Measurements from ENCODE around the gene CD63.

DNA sequence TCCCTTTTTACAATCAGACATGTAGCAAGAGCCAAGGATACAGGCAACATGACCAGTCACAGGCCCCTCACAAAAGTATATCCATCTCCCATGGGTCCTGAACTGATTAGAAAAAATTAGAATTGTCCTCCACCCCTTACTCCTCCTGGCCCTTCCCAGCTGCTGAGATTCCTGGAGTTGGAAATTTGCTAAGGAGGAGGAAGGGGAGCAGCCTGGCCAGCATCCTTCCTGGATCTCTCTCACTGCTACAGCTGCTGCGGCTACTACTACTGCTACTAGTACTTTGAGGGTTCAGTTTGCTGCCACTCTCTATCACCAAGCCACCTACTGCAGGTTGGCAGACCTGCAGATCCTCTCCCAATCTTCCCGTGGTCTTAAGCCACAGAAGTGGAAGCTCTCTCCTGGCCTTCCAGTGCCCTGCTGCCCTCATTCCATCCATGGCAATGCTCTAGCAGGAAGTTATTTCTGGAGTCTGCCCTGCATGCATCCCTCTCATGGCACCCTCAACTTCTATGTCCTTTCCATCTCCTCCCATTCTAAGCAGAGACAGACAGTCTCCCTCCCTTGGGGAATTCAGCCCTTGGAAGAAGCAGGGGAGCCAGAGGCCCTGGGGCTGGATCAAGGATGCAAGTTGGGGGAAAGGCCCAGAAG lies 22.1 kb downstream of the CD63 start:
- TF ChIP-seq, protein P1, sequence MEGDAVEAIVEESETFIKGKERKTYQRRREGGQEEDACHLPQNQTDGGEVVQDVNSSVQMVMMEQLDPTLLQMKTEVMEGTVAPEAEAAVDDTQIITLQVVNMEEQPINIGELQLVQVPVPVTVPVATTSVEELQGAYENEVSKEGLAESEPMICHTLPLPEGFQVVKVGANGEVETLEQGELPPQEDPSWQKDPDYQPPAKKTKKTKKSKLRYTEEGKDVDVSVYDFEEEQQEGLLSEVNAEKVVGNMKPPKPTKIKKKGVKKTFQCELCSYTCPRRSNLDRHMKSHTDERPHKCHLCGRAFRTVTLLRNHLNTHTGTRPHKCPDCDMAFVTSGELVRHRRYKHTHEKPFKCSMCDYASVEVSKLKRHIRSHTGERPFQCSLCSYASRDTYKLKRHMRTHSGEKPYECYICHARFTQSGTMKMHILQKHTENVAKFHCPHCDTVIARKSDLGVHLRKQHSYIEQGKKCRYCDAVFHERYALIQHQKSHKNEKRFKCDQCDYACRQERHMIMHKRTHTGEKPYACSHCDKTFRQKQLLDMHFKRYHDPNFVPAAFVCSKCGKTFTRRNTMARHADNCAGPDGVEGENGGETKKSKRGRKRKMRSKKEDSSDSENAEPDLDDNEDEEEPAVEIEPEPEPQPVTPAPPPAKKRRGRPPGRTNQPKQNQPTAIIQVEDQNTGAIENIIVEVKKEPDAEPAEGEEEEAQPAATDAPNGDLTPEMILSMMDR (conservative IDR thresholded peaks at IDR 0.05; ENCODE audit: low read length): no peak
- TF ChIP-seq EZH2phosphoT487 (IDR thresholded peaks at IDR 0.05; ENCODE audit: borderline replicate concordance): no peak
